K562 (cell line): Measurements from ENCODE around the gene ST3GAL3. TPM values are rescaled to one million over a fixed set of nuclear protein-coding genes. Genes with fewer than 3 reads are reported as not detected.

ENCODE experiments used
- ARID1B ChIP-seq: fragments of 450-650 bp; IDR thresholded peaks from 2 replicates; pipeline ENCODE4 v1.6.1; 2016; ENCODE audit warnings: antibody characterized with exemption, mild to moderate bottlenecking, inconsistent platforms
- ATF7 ChIP-seq: fragments of 450-650 bp; IDR thresholded peaks from 2 replicates; pipeline ENCODE4 v1.7.1; 2014; ENCODE audit warnings: mild to moderate bottlenecking, moderate library complexity
- ELK1 ChIP-seq: sonication (generic); formaldehyde crosslinking; IDR thresholded peaks from 2 replicates; pipeline ENCODE4 v1.8.1; 2022; ENCODE audit warnings: missing genetic modification reagents
- FOXA3 ChIP-seq, 2 experiments: fragments of 450-650 bp in 1 of 2; sonication (generic) in 1 of 2; formaldehyde crosslinking; IDR thresholded peaks in 1 of 2; conservative IDR thresholded peaks in 1 of 2; 2 replicates each; pipeline versions ENCODE4 v1.4.0 to v1.8.0; 2020 to 2022; ENCODE audit warnings: mild to moderate bottlenecking in 2 of 2, missing genetic modification reagents in 1 of 2
- FOXJ2 ChIP-seq: fragments of 200-800 bp; sonication (Bioruptor generic); IDR thresholded peaks from 2 replicates; pipeline ENCODE4 v1.6.1; 2016; ENCODE audit warnings: missing genetic modification characterization, missing compliant biosample characterization
- HDAC8 ChIP-seq: fragments of 450-650 bp; IDR thresholded peaks from 2 replicates; pipeline ENCODE4 v1.6.1; 2016; ENCODE audit warnings: mild to moderate bottlenecking, missing genetic modification characterization, moderate library complexity, missing compliant biosample characterization
- HNRNPLL ChIP-seq: fragments of 200-400 bp; formaldehyde crosslinking; IDR thresholded peaks from 2 replicates; pipeline ENCODE4 v1.6.1; 2017; ENCODE audit warnings: low read length, low read depth, mild to moderate bottlenecking; ENCODE audit not compliant: poor library complexity, severe bottlenecking
- LEF1 ChIP-seq: fragments of 450-650 bp; IDR thresholded peaks from 2 replicates; pipeline ENCODE4 v1.6.1; 2016; ENCODE audit warnings: mild to moderate bottlenecking
- MITF ChIP-seq: IDR thresholded peaks from 2 replicates; pipeline ENCODE4 v1.6.1; 2014; ENCODE audit warnings: antibody characterized with exemption
- MTA2 ChIP-seq: fragments of 450-650 bp; IDR thresholded peaks from 2 replicates; pipeline ENCODE4 v1.6.1; 2016; ENCODE audit warnings: low read depth
- NFE2L1 ChIP-seq: fragments of 450-650 bp; IDR thresholded peaks from 2 replicates; pipeline ENCODE4 v1.6.1; 2016; ENCODE audit warnings: missing genetic modification characterization, low read depth, mild to moderate bottlenecking, missing compliant biosample characterization, moderate library complexity, borderline replicate concordance
- NFIX ChIP-seq: fragments of 250-450 bp; sonication (Bioruptor Pico); IDR thresholded peaks from 2 replicates; pipeline ENCODE4 v1.4.0; 2020; ENCODE audit warnings: low read depth, mild to moderate bottlenecking, moderate library complexity
- RBBP5 ChIP-seq: fragments of 200-600 bp; sonication (generic); IDR thresholded peaks from 2 replicates; pipeline ENCODE4 v1.6.1; 2012; ENCODE audit warnings: borderline replicate concordance, mild to moderate bottlenecking, low read length, control low read depth, inconsistent platforms; ENCODE audit not compliant: insufficient read depth, poor library complexity, severe bottlenecking
- RHOXF2B ChIP-seq: fragments of 250-450 bp; sonication (Bioruptor Pico); conservative IDR thresholded peaks from 2 replicates; pipeline ENCODE4 v1.5.1; 2021
- SLC30A9 ChIP-seq: fragments of 250-450 bp; sonication (Bioruptor Pico); IDR thresholded peaks from 2 replicates; pipeline ENCODE4 v1.8.0; 2022; ENCODE audit warnings: mild to moderate bottlenecking, moderate library complexity
- TAL1 ChIP-seq: fragments of 450-650 bp; IDR thresholded peaks from 2 replicates; pipeline ENCODE4 v1.6.1; 2016; ENCODE audit warnings: mild to moderate bottlenecking
- VEZF1 ChIP-seq: fragments of 200-800 bp; sonication (Bioruptor generic); IDR thresholded peaks from 2 replicates; pipeline ENCODE4 v1.6.1; 2017; ENCODE audit warnings: missing genetic modification characterization, missing compliant biosample characterization
- ZNF263 ChIP-seq: sonication (generic); formaldehyde crosslinking; IDR thresholded peaks from 2 replicates; pipeline ENCODE4 v1.8.0; 2022; ENCODE audit warnings: mild to moderate bottlenecking, missing genetic modification reagents, borderline replicate concordance
- ZNF282 ChIP-seq: sonication (generic); formaldehyde crosslinking; IDR thresholded peaks from 2 replicates; pipeline ENCODE4 v1.8.1; 2023; ENCODE audit warnings: missing genetic modification reagents
- ZNF518B ChIP-seq: fragments of 250-450 bp; sonication (Bioruptor Pico); IDR thresholded peaks from 2 replicates; pipeline ENCODE4 v1.5.0; 2021; ENCODE audit warnings: mild to moderate bottlenecking, moderate library complexity
- ZNF561 ChIP-seq: fragments of 450-650 bp; formaldehyde crosslinking; conservative IDR thresholded peaks from 2 replicates; pipeline ENCODE4 v1.4.0; 2020; ENCODE audit warnings: mild to moderate bottlenecking, moderate library complexity
- ZNF707 ChIP-seq: fragments of 250-450 bp; sonication (Bioruptor Pico); conservative IDR thresholded peaks from 2 replicates; pipeline ENCODE4 v1.8.0; 2022; ENCODE audit warnings: inconsistent platforms, mild to moderate bottlenecking, moderate library complexity
- ZNF79 ChIP-seq: fragments of 250-450 bp; sonication (Bioruptor Pico); IDR thresholded peaks from 2 replicates; pipeline ENCODE4 v1.4.0; 2020; ENCODE audit warnings: low read depth, mild to moderate bottlenecking, moderate library complexity
- polyA plus RNA-seq, 8 experiments: library from polyadenylated mRNA; depleted of rRNA in 4 of 8; stranded (reverse) in 5 of 8; unstranded in 3 of 8; fragments of >200 nt; fragmentation: Nextera tagmentation in 2 of 8; fragmentation: Illumina TruSeq in 1 of 8; extraction: Ambion mirVana in 2 of 8; extraction: Trizol in 1 of 8; gene quantifications; 2 replicates each; pipeline versions ENCODE4 v1.2.1 to v1.2.3, GENCODE V29; 2011 to 2014; ENCODE audit warnings: inconsistent platforms in 1 of 8, missing spikeins in 1 of 8
- total RNA-seq, 7 experiments: library from RNA; depleted of rRNA in 6 of 7; stranded (reverse); fragments of >200 nt in 6 of 7; fragmentation: Illumina TruSeq in 2 of 7; extraction: Trizol in 2 of 7; gene quantifications; 2 replicates each; pipeline versions ENCODE4 v1.2.1 to v1.2.3, GENCODE V29; 2011 to 2021; ENCODE audit warnings: low replicate concordance in 1 of 7

Gene ST3GAL3
- total and polyA plus RNA-seq, 9 of the 15 experiments (the other 6 are each of a cell fraction or from before 2014, with no cell fraction given): 1.2 to 18.9 (median 11.0) TPM

- TF ChIP-seq HDAC8 (tag) (no peak), HNRNPLL (no peak), SLC30A9 (CRISPR knock-in tag) (no peak), ZNF79 (CRISPR knock-in tag) (no peak), MTA2 (no peak), TAL1 (no peak), FOXJ2 (tag) (peak; percentile 83; the same call in 1 of the 2 replicates), ZNF263 (CRISPR knock-in tag) (no peak), ZNF561 (CRISPR knock-in tag) (no peak), LEF1 (no peak), ELK1 (CRISPR knock-in tag) (no peak), NFIX (CRISPR knock-in tag) (no peak), ARID1B (peak; percentile 26; the same call in 1 of the 2 replicates), ZNF282 (CRISPR knock-in tag) (no peak), NFE2L1 (tag) (no peak), ZNF707 (CRISPR knock-in tag) (no peak), FOXA3 (CRISPR knock-in tag; conservative IDR thresholded peaks at IDR 0.05 in 1 of 2, IDR thresholded peaks at IDR 0.05 in 1 of 2) (0 out of 4 replicates have a peak, but pooled peaks of 1 of the 2 experiments have one; percentile 23), RHOXF2B (CRISPR knock-in tag) (no peak), VEZF1 (CRISPR knock-in tag) (0 out of 2 replicates have a peak, but pooled peaks have one; percentile 5), MITF (no peak), ZNF518B (CRISPR knock-in tag) (no peak), ATF7 (no peak), RBBP5 (no peak)
These were observed 167.4 kb downstream of the ST3GAL3 start (continued) for GRCh38 chr1:43874716-43875115.
